HEK293 (cell line): ENCODE measurements around the gene CACNA1C.

Source experiments
- CTCF ChIP-seq: fragments of 450-650 bp; formaldehyde crosslinking; IDR thresholded peaks from 2 replicates; pipeline ENCODE4 v1.5.1; 2016; ENCODE audit warnings: missing biosample characterization, missing genetic modification characterization
- REST ChIP-seq: fragments of 450-650 bp; formaldehyde crosslinking; IDR thresholded peaks from 2 replicates; pipeline ENCODE4 v1.5.1; 2016; ENCODE audit warnings: missing biosample characterization, missing genetic modification characterization
- ZNF791 ChIP-seq: fragments of 450-650 bp; formaldehyde crosslinking; IDR thresholded peaks from 2 replicates; pipeline ENCODE4 v1.5.1; 2016; ENCODE audit warnings: missing biosample characterization, missing genetic modification characterization

- TF ChIP-seq REST (no peak), CTCF (no peak), ZNF791 (tag by site-specific recombination) (no peak)
Observed at GRCh38 chr12:2735432-2735831, 682.6 kb downstream of the CACNA1C start.
